Endothelial cell (in vitro differentiated cells): Measurements from ENCODE around the gene RHOT1. TPM values are rescaled to one million over a fixed set of nuclear protein-coding genes. Genes with fewer than 3 reads are reported as not detected.
"Not testable (repeated sequence)": the region's sequence is repeated elsewhere in the genome, so short reads cannot be mapped to it uniquely, and the experiment has no call there.

ENCODE experiments used
- DNase-seq: peaks from one replicate; pipeline ENCODE4 v3.0.0; 2021; ENCODE audit warnings: low spot score
- H3K27ac Mint-ChIP-seq: one replicate; pipeline ENCODE4 v1.8.0; 2021; ENCODE audit warnings: mixed read lengths, inconsistent platforms; ENCODE audit not compliant: unreplicated experiment
- H3K27me3 Mint-ChIP-seq: one replicate; pipeline ENCODE4 v1.8.0; 2021; ENCODE audit warnings: mild to moderate bottlenecking, moderate library complexity, mixed read lengths, inconsistent platforms; ENCODE audit not compliant: unreplicated experiment
- H3K36me3 Mint-ChIP-seq: one replicate; pipeline ENCODE4 v1.8.0; 2021; ENCODE audit warnings: mild to moderate bottlenecking, low read depth, mixed read lengths, inconsistent platforms; ENCODE audit not compliant: unreplicated experiment
- H3K4me1 Mint-ChIP-seq: one replicate; pipeline ENCODE4 v1.8.0; 2021; ENCODE audit warnings: mild to moderate bottlenecking, mixed read lengths, inconsistent platforms; ENCODE audit not compliant: unreplicated experiment
- H3K4me3 Mint-ChIP-seq: one replicate; pipeline ENCODE4 v1.8.0; 2021; ENCODE audit warnings: mild to moderate bottlenecking, mixed read lengths, inconsistent platforms; ENCODE audit not compliant: unreplicated experiment
- H3K9me3 Mint-ChIP-seq: one replicate; pipeline ENCODE4 v1.8.0; 2021; ENCODE audit warnings: mixed read lengths, inconsistent platforms; ENCODE audit not compliant: unreplicated experiment
- total RNA-seq: library from RNA; stranded (reverse); fragmentation: NEBNext Ultra II Directional; extraction: Animal tissue kit (Norgen Biotek cat#: 25700); gene quantifications from one replicate; pipeline ENCODE4 v1.2.1, GENCODE V29; 2021; ENCODE audit not compliant: unreplicated experiment
- TF ChIP-seq, protein P1 (sequence below): fragments of 200-600 bp; sonication (generic); IDR thresholded peaks from one replicate; pipeline ENCODE4 v1.5.0; 2021; ENCODE audit warnings: antibody characterized with exemption; ENCODE audit not compliant: unreplicated experiment

Gene RHOT1
- total RNA-seq, 1 donor from 2014 or later, result 21.4 TPM

DNA sequence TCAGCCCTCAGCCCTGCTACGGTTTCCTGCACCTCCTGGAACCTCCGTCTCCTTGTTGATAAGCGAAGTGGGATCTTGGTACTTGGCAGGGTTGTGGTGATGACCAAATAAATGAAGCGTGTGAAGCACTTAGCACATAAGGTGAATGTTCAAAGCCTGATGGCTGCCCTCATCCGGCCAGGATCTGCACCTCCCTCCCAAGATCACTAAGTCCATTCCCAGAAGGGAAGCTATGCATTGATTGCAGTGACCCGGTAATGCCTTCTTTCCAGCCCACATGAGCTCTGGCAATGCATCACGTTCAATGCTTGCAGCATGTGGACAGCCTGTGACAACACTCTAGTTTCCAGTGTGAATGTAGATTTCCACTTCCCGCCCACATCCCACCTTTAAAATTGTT, 24.9 kb upstream of the RHOT1 start:
- DNase-seq, result no peak

DNA sequence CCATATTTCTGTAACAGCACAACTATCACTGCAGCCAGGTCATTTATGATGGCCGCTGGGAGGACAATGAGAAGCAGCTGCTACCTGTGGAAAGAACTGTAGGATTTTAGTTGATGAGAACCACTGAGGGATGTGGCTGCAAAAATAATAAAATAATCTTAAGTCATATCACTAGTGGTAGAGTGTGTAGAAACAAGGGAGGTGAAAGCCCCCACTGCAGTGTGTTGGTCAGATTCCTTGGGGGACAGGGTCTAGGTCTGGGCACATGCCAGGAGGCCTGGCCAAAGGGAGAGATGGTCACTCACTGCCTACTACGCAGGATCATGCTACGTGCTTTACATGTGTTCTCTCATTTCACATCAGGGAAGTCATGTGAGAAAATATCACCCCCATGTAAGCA, 24.2 kb upstream of the RHOT1 start:
- not testable (repeated sequence) for H3K4me1 Mint-ChIP-seq, H3K9me3 Mint-ChIP-seq, H3K36me3 Mint-ChIP-seq, H3K27me3 Mint-ChIP-seq, H3K27ac Mint-ChIP-seq, DNase-seq, H3K4me3 Mint-ChIP-seq

More for the DNA sequence above, 24.9 kb upstream of the RHOT1 start:
- H3K4me1 Mint-ChIP-seq, result peaks cover 6% of the 10 kb centered on the region
- no peaks in the 10 kb centered on the region for H3K9me3 Mint-ChIP-seq
- peaks cover 4% of the 10 kb centered on the region for H3K27me3 Mint-ChIP-seq
- TF ChIP-seq, protein P1, sequence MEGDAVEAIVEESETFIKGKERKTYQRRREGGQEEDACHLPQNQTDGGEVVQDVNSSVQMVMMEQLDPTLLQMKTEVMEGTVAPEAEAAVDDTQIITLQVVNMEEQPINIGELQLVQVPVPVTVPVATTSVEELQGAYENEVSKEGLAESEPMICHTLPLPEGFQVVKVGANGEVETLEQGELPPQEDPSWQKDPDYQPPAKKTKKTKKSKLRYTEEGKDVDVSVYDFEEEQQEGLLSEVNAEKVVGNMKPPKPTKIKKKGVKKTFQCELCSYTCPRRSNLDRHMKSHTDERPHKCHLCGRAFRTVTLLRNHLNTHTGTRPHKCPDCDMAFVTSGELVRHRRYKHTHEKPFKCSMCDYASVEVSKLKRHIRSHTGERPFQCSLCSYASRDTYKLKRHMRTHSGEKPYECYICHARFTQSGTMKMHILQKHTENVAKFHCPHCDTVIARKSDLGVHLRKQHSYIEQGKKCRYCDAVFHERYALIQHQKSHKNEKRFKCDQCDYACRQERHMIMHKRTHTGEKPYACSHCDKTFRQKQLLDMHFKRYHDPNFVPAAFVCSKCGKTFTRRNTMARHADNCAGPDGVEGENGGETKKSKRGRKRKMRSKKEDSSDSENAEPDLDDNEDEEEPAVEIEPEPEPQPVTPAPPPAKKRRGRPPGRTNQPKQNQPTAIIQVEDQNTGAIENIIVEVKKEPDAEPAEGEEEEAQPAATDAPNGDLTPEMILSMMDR, result no peak
- H3K4me3 Mint-ChIP-seq, result no peak overlapping the region
- no peak overlapping the region for H3K27ac Mint-ChIP-seq
- H3K36me3 Mint-ChIP-seq, result no peaks in the 10 kb centered on the region

DNA sequence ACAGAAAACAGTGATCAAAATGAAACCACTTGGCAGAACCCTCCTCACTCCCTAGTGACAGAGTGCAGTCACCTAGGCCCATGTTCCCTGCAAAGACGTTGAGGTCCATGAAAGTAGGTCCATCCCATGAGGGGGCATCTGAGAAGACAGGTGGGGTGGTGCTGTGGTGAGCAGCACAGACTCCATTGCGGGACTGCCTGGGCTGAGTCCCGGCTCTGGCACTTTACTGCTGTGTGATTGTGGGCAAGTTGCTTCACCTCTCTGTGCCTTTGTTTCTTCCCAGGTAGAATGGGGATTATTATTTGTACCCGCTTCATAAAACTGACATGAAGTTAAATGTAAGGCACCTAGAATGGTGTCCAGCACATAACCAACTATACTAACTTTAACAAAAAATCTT, 23.5 kb upstream of the RHOT1 start:
- Mint-ChIP-seq H3K27me3 (peaks cover 4% of the 10 kb centered on the region), H3K9me3 (no peaks in the 10 kb centered on the region), H3K4me3 (no peak overlapping the region), H3K36me3 (no peaks in the 10 kb centered on the region), H3K27ac (no peak overlapping the region), H3K4me1 (peaks cover 6% of the 10 kb centered on the region)
- no peak for DNase-seq
- TF ChIP-seq, protein P1, result no peak

DNA sequence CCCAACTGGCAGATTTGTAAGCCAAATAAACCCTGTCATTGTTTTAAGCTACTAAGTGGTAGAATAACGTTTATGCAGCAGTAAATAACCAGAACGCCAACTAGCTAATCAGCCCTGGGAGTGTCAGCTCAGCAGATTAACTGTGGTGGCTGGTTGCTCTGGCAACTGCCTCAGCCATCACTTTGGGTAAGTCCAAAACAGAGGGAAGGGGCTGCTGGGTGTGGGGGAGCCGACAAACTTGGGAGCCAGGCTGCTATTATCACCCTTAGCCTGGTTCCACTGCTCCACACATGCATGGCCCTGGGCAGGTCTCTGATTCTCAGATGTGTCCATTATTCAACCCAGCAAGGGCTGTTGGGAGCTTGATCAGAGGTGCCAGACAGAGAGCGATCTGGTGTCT, 22.2 kb upstream of the RHOT1 start:
- Mint-ChIP-seq H3K27ac (no peak overlapping the region), H3K27me3 (peaks cover 4% of the 10 kb centered on the region), H3K9me3 (no peaks in the 10 kb centered on the region), H3K4me1 (peaks cover under 1% of the 10 kb centered on the region), H3K4me3 (no peak overlapping the region), H3K36me3 (no peaks in the 10 kb centered on the region)
- TF ChIP-seq, protein P1, result no peak
- DNase-seq, result no peak

DNA sequence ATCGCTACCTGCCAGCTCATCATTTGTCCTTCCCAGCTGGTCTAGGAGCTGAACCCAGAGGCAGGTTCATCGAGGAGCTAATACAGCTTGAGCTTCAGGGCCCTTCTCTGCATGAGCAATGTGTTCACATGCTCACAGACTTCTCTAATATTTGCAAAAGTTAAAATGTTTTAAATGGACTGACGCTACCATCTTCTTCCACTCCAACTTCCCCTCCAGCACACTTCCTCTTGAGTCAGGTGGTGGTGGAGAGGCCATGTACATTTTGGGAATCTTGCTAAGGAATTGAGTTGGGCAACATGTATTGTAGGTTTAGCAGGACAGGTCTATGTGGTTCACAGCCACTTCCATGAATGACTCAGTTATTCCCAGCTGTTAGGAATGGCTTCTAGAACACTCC, 21.6 kb upstream of the RHOT1 start:
- H3K4me1 Mint-ChIP-seq, result no peaks in the 10 kb centered on the region
- TF ChIP-seq, protein P1, result no peak
- no peaks in the 10 kb centered on the region for H3K36me3 Mint-ChIP-seq
- DNase-seq, result no peak
- H3K27me3 Mint-ChIP-seq, result peaks cover 4% of the 10 kb centered on the region
- H3K9me3 Mint-ChIP-seq, result no peaks in the 10 kb centered on the region
- H3K27ac Mint-ChIP-seq, result no peak overlapping the region
- H3K4me3 Mint-ChIP-seq, result no peak overlapping the region

DNA sequence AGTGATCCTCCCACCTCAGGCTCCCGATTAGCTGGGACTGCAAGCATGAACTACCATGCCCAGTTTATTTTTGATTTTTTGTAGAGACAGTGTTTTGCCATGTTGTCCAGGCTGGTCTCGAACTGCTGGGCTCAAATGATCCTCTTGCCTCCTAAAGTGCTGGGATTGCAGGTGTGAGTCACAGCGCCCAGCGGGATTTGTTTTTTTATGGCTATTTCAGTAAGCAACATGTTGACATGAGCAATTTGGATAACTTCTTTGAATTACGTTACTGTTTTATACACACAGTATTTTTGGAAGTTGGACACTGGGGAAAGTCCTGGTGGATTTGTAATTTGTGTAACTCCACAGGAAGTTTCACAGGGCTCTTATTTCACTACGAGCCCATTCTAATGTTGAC, 18.5 kb upstream of the RHOT1 start:
- Mint-ChIP-seq H3K9me3 (no peaks in the 10 kb centered on the region), H3K27ac (no peak overlapping the region), H3K27me3 (no peaks in the 10 kb centered on the region), H3K4me1 (no peaks in the 10 kb centered on the region), H3K4me3 (no peak overlapping the region), H3K36me3 (no peaks in the 10 kb centered on the region)
- no peak for DNase-seq
- TF ChIP-seq, protein P1, result no peak
